KOPT-K1 (cell line): Measurements from ENCODE around the gene ANKDD1A.

Experiments
- H3K27ac ChIP-seq: fragments of 200-600 bp; sonication (generic); 2 replicates; pipeline ENCODE4 v1.5.1; 2016; ENCODE audit warnings: antibody characterized with exemption, mild to moderate bottlenecking, low read depth, low read length; ENCODE audit not compliant: poor library complexity, severe bottlenecking
- H3K36me3 ChIP-seq: fragments of 200-600 bp; sonication (generic); 2 replicates; pipeline ENCODE4 v1.5.1; 2017; ENCODE audit warnings: antibody characterized with exemption, mild to moderate bottlenecking, low read length, moderate library complexity; ENCODE audit not compliant: insufficient read depth
- H3K9me3 ChIP-seq: fragments of 200-600 bp; sonication (generic); 2 replicates; pipeline ENCODE4 v1.5.1; 2017; ENCODE audit warnings: antibody characterized with exemption, low read length, mild to moderate bottlenecking; ENCODE audit not compliant: insufficient read depth, poor library complexity, severe bottlenecking

ANKDD1A gene

GRCh38 chr15:64954395-64954794 is 42.7 kb downstream of the ANKDD1A start:
- no peaks in the 10 kb centered on the region for H3K9me3 ChIP-seq
- no peak overlapping the region for H3K27ac ChIP-seq
- H3K36me3 ChIP-seq = peaks cover 42% of the 10 kb centered on the region

- H3K9me3 ChIP-seq = no peaks in the 10 kb centered on the region
- peaks cover 89% of the 10 kb centered on the region for H3K36me3 ChIP-seq
These were observed 47.4 kb downstream of the ANKDD1A start for GRCh38 chr15:64959128-64959527.

GRCh38 chr15:64960153-64960552 is 48.5 kb downstream of the ANKDD1A start:
- H3K36me3 ChIP-seq = peaks cover 95% of the 10 kb centered on the region
- no peaks in the 10 kb centered on the region for H3K9me3 ChIP-seq
- H3K27ac ChIP-seq = no peak overlapping the region

More at GRCh38 chr15:64959128-64959527, 47.4 kb downstream of the ANKDD1A start:
- H3K27ac ChIP-seq = no peak overlapping the region

- Histone ChIP-seq H3K36me3 (peaks cover 92% of the 10 kb centered on the region), H3K27ac (no peak overlapping the region), H3K9me3 (no peaks in the 10 kb centered on the region)
These were observed 49.3 kb downstream of the ANKDD1A start for GRCh38 chr15:64961013-64961412.

- no peak overlapping the region for H3K27ac ChIP-seq
- no peaks in the 10 kb centered on the region for H3K9me3 ChIP-seq
- H3K36me3 ChIP-seq = peaks cover 69% of the 10 kb centered on the region
These were observed 57.7 kb downstream of the ANKDD1A start for GRCh38 chr15:64969401-64969800.

GRCh38 chr15:64970698-64971097 is 59.0 kb downstream of the ANKDD1A start:
- H3K36me3 ChIP-seq = peaks cover 69% of the 10 kb centered on the region
- no peak overlapping the region for H3K27ac ChIP-seq
- no peaks in the 10 kb centered on the region for H3K9me3 ChIP-seq

- H3K9me3 ChIP-seq = no peaks in the 10 kb centered on the region
- H3K27ac ChIP-seq = no peak overlapping the region
- peaks cover 83% of the 10 kb centered on the region for H3K36me3 ChIP-seq
These were observed 63.7 kb downstream of the ANKDD1A start for GRCh38 chr15:64975390-64975789.

- peaks cover 68% of the 10 kb centered on the region for H3K36me3 ChIP-seq
- H3K27ac ChIP-seq = no peak overlapping the region
- H3K9me3 ChIP-seq = no peaks in the 10 kb centered on the region
These were observed 67.6 kb downstream of the ANKDD1A start for GRCh38 chr15:64979252-64979710.

- H3K36me3 ChIP-seq = peaks cover 46% of the 10 kb centered on the region
- no peak overlapping the region for H3K27ac ChIP-seq
- H3K9me3 ChIP-seq = no peaks in the 10 kb centered on the region
These were observed 70.2 kb downstream of the ANKDD1A start for GRCh38 chr15:64981812-64982431.

GRCh38 chr15:64982472-64982871 is 70.8 kb downstream of the ANKDD1A start:
- Histone ChIP-seq H3K27ac (no peak overlapping the region), H3K9me3 (no peaks in the 10 kb centered on the region), H3K36me3 (peaks cover 43% of the 10 kb centered on the region)

- Histone ChIP-seq H3K27ac (no peak overlapping the region), H3K9me3 (no peaks in the 10 kb centered on the region), H3K36me3 (peaks cover 19% of the 10 kb centered on the region)
These were observed 73.8 kb downstream of the ANKDD1A start for GRCh38 chr15:64985366-64986033.

GRCh38 chr15:64987136-64987535 is 75.4 kb downstream of the ANKDD1A start:
- Histone ChIP-seq H3K36me3 (peaks cover 11% of the 10 kb centered on the region; the same call in 1 of the 2 replicates), H3K27ac (no peak overlapping the region), H3K9me3 (no peaks in the 10 kb centered on the region)

- H3K27ac ChIP-seq = peak within 1 kb of the TSS; percentile 70
- no peaks in the 10 kb centered on the region for H3K9me3 ChIP-seq
- H3K36me3 ChIP-seq = peaks cover 5% of the 10 kb centered on the region; the same call in 1 of the 2 replicates
These were observed 77.9 kb downstream of the ANKDD1A start, which contains the start of gene SPG21 for GRCh38 chr15:64989416-64990167. TSS of gene SPG21 (minus strand) at chr15:64989914. CDS start at chr15:64983569, 6,345 bp downstream.

GRCh38 chr15:64990168-64990470 is 78.4 kb downstream of the ANKDD1A start:
- Histone ChIP-seq H3K27ac (peak overlapping the region; percentile 70), H3K9me3 (no peaks in the 10 kb centered on the region), H3K36me3 (peaks cover 5% of the 10 kb centered on the region; the same call in 1 of the 2 replicates)

- H3K9me3 ChIP-seq = no peaks in the 10 kb centered on the region
- H3K36me3 ChIP-seq = peaks cover 5% of the 10 kb centered on the region; the same call in 1 of the 2 replicates
- no peak overlapping the region for H3K27ac ChIP-seq
These were observed 79.9 kb downstream of the ANKDD1A start for GRCh38 chr15:64991536-64992135.
